GM10266 (cell line): ENCODE data around the gene ATN1.

ENCODE experiments used
- DNase-seq: peaks from one replicate; pipeline ENCODE4 v3.0.0; 2012; ENCODE audit errors: extremely low spot score
- TF ChIP-seq, protein P1 (sequence below): IDR thresholded peaks from 2 replicates; pipeline ENCODE4 v1.5.1; 2012; ENCODE audit warnings: mild to moderate bottlenecking, low read depth; ENCODE audit not compliant: control insufficient read depth, insufficient read depth; ENCODE audit errors: missing control alignments

Gene ATN1

DNA sequence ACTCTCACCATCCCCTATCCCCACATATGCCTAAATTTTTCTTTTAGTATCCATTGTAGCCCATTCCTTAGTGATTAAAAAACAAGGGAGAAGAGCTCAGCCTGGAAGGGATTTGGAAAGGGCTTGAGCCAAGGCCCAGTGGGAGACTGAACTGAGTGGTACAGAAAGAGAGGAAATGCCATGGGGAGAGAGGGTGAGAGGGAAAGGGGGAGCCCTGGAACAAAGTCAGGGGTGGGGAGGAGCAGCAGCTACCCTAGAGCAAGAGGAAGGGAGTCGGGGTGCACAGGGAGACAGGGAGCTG lies 2.6 kb upstream of the ATN1 start:
- TF ChIP-seq, protein P1, sequence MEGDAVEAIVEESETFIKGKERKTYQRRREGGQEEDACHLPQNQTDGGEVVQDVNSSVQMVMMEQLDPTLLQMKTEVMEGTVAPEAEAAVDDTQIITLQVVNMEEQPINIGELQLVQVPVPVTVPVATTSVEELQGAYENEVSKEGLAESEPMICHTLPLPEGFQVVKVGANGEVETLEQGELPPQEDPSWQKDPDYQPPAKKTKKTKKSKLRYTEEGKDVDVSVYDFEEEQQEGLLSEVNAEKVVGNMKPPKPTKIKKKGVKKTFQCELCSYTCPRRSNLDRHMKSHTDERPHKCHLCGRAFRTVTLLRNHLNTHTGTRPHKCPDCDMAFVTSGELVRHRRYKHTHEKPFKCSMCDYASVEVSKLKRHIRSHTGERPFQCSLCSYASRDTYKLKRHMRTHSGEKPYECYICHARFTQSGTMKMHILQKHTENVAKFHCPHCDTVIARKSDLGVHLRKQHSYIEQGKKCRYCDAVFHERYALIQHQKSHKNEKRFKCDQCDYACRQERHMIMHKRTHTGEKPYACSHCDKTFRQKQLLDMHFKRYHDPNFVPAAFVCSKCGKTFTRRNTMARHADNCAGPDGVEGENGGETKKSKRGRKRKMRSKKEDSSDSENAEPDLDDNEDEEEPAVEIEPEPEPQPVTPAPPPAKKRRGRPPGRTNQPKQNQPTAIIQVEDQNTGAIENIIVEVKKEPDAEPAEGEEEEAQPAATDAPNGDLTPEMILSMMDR: no peak
- DNase-seq: no peak

DNA sequence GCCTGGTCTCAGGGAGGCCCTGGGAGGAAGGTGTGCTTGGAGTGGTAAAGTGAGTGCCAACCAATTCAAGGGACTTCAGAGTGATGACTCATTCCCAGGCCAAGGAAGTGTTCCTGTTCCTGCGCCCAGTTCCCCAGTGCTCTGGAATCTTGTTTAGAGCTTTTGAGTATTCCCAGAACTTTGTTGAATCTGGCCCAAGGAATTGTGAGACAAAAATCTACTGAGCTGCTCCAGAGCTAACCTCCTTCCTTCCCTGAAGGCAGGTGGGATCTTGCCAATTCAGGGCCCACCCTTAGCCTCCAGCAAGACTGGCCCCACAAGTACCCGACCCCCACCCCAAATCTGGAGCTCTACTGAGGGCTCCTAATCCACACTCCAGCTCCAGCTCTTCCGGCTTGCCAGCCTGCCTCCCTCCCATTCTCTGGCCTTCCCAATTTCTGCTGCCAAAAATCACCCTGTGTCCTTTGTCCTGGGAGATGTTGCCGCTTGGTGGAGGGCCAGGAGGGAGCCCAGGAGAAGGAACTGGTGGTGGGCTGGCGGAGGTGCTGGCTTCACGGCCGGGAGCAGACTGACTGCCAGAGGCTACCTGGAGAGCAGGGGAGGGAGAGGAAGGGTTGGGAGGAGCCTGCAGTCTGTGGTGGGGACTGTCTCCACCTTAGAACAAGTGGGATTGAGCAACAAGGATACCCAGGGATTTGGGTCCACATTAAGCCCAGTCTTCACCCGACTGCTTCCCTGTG lies 2.0 kb upstream of the ATN1 start:
- DNase-seq: no peak
- TF ChIP-seq, protein P1: no peak

DNA sequence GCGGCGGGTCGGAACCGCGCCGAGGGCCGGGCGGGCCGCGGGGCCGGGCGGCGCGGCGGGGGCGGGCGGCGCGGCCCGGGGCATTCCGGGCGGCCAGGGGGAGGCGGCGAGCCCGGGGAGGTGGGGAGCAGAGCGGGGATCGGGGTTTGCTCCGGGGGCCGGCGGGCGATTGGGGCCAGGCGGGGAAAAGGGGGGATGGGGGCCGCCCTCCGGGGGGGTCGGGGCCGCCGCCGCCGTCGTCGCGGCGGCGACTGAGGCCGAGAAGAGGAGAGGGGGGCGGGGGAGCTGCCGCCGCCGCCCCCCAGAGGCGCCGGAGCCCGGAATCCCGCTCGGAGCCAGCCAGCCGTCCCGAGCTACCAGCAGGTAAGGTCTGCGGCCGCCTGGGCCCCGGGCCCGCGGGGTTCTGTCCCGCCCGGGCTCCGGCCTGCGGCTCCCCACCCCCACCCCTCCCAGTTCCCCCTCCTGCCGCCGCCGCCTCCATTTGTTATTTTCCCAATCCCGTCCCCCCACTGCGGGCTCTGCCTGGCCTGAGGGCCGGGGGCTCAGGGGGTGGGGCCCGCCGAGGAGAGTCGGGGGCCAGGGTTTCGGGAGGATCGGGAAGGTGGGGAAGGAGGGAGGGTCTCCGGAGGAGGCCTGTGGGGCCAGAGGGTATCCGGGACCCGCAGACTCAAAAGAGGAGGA lies 403 bp downstream of the ATN1 start:
- peak; percentile 70 for DNase-seq
- TF ChIP-seq, protein P1: no peak

DNA sequence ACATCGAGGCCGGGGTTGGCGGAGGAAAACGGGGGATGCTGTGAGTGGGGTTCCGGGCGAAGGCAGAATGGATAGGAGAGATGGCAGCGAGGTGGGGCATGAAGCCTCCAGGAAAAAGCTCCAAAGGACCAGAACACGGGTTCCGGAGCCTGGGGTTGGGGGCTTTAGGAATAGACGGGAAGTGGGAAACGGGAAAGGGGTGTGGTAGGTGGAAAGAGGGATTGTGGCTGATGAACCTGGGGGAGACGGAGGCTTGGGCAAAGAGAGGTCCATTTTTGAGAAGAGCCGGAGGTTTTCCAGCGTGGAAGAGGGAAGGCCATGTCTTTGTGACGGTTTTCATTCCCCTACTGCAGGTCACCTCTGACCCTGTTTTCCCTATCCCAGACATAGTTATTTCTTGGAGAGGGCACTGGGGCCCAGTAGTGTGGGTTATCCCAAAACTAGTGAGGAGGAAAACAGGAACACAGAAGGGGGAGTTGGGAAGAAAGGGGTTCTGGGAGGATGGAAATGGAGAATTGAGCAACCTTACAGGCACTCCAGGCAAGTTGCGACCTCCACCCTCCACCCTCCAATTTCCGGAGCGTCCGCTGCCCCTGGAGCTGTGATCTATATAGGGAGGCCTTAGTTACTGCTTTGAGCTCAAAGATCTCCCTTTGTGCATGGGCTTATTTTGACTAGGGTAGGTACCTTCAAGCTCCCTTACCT lies 1.1 kb downstream of the ATN1 start:
- no peak for DNase-seq
- TF ChIP-seq, protein P1: no peak

DNA sequence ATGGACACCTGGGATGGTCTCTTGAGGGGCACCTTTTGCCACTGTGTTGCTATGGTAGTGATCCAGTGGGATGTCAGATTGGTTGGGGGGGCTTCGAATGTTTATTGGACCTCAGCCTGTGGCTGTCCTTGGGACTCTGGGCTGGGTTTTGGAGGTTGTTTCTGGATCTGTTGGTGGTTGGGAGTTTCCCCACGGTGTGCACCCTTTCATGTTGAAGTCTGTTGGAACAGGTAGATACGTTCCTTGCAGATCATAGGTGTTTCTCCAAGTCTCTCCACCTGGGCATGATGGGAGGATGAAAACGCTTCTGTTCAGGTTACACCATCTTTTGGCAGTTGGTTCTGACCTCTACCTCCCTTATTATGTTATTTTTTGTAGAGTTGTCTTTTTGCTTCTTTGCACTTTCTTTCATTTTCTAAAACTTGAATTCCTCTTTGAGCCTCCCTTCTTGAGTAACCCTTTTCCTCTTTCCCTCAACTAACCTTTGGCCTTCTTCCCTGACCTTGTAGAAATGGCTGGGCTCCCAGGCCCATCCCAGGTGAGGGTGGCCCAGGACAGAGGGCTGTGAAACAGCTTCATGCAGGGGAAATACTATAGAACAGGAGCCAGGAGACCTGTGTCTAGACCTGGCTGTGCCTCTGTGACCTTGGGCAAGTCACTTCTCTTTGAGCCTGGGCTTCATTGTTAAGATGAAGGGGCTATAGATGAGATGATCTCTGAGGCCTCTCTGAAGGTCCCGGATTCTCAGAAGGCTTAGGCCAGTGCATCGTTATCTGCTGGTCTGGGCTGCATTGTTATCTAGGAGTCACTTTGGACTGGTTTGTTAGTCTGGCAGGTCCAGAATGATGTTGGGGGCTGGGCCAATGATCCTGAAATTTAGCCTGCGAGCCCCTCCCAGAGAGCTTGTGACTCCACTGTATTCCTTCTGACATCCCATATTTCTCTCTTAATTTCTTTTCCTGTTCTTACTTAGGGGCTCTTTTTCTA lies 2.0 kb downstream of the ATN1 start:
- TF ChIP-seq, protein P1: peak; percentile 9

DNA sequence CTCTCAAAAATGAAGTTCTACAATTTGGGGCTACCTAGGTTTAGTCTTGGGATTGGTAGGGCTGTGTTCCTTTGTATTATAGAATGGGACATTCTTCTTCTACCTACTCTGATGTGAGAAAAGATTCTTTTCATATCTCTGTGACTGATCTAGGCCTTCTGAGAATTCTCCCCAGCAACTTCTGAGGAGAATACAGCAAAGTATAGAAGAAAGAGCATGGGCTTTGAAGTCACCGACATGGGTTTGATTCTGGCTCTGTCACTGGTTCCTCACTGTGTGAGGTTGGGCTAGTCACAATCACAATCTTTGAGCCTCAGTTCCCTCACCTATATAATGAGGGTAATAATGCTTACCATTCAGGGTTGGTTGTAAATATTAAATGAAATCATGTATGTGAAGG lies 5.0 kb downstream of the ATN1 start:
- no peak for DNase-seq
- TF ChIP-seq, protein P1: no peak

More for the DNA sequence above, 2.0 kb downstream of the ATN1 start:
- no peak for DNase-seq
